Peyer's patch (tissue), 4 donors: ENCODE data around the gene KCNIP3.

Source experiments
- POLR2A ChIP-seq, 2 donors: fragments of 450-650 bp; IDR thresholded peaks; one replicate each; pipeline ENCODE4 v1.5.1; 2017; ENCODE audit warnings: antibody characterized with exemption in 2 of 2, mild to moderate bottlenecking in 2 of 2, moderate library complexity in 2 of 2
- TF ChIP-seq, protein P1 (sequence below), 6 experiments: fragments of 450-650 bp in 4 of 6; fragments of 200-600 bp in 2 of 6; sonication (generic) in 1 of 6; IDR thresholded peaks; one replicate each; pipeline ENCODE4 v1.5.1; 2017 to 2019; ENCODE audit warnings: antibody characterized with exemption in 6 of 6, mild to moderate bottlenecking in 3 of 6, moderate library complexity in 1 of 6

DNA sequence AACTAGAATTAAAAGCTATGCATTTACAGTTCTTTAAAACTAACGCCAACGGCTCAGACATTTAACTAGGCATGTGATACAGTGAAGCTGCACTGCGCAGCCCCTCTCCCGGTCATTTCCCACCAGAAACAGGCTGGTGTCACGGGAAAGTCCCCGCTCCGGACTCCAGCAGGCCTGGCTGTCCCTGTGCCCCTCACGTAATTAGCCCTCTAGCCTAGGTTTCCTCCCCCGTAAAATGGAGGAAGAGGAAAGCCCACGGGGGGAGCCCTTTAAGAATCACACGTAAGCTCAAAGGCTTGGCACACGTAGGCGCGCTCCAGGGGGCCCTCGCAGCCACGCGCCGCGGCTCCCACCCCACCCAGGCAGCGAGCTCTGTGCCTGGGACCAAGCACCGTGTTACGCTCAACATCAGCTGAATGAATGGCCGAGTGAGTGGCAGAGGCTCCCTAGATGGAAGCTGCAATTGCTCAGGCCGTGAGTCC, 48.0 kb downstream of the KCNIP3 start:
- TF ChIP-seq, protein P1, sequence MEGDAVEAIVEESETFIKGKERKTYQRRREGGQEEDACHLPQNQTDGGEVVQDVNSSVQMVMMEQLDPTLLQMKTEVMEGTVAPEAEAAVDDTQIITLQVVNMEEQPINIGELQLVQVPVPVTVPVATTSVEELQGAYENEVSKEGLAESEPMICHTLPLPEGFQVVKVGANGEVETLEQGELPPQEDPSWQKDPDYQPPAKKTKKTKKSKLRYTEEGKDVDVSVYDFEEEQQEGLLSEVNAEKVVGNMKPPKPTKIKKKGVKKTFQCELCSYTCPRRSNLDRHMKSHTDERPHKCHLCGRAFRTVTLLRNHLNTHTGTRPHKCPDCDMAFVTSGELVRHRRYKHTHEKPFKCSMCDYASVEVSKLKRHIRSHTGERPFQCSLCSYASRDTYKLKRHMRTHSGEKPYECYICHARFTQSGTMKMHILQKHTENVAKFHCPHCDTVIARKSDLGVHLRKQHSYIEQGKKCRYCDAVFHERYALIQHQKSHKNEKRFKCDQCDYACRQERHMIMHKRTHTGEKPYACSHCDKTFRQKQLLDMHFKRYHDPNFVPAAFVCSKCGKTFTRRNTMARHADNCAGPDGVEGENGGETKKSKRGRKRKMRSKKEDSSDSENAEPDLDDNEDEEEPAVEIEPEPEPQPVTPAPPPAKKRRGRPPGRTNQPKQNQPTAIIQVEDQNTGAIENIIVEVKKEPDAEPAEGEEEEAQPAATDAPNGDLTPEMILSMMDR (IDR thresholded peaks at IDR 0.05): no peak
- TF ChIP-seq POLR2A (IDR thresholded peaks at IDR 0.05): no peak
